ENCODE results near the gene MAT2A.
A peak's percentile ranks its signal among the peaks of the same experiment; 100 is the strongest.
"Not testable (repeated sequence)": the region's sequence is repeated elsewhere in the genome, so short reads cannot be mapped to it uniquely, and the experiment has no call there.

MAT2A gene

DNA sequence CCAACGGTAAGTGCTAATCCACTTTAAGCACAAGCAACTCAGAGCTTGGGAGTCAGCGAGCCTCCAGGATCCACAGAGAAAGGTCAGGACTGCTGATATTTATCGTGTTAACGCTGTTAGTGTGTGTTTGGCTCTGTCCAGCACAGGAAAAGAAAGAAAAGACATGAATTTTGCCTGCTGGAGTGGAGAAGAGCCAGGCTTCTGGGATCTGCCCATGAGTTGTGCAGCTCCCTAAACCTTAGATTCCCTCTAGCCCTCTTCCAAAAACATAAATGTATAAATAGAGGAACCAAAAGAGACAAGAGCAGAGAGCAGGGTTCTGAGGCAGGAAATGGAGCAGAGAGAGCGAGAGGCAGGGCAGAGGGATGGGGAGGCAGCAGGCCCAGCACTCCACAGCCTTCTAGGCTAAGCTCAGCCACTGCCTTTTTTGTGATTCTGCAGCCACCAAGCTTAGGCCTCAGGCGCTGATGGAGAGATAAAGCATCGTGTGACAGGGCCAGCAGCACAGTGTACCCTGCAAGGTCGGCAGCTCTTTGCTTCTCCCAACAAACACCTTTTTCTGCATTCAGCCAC is 14.5 kb upstream of the MAT2A start:
- DNase-seq = no peak

DNA sequence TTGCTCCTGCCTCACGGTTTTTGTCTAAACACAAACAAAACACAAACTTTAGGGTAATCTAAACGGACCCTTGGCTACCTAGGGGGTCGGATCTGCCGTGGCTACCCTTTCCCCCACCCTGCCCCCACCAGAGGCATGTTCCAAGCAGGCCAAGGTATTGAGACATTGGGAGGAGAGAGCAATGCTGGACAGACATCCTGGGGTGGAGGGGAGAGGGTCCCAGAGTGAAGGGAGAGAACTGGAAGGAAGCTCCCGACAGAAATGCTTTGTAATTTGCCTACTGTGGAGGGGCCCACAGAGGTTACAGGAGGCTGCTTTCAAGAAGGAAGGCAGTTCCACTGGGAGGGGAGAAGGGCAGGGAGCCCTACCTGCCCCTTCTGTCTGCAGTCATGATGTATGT is 13.9 kb upstream of the MAT2A start:
- DNase-seq = no peak

DNA sequence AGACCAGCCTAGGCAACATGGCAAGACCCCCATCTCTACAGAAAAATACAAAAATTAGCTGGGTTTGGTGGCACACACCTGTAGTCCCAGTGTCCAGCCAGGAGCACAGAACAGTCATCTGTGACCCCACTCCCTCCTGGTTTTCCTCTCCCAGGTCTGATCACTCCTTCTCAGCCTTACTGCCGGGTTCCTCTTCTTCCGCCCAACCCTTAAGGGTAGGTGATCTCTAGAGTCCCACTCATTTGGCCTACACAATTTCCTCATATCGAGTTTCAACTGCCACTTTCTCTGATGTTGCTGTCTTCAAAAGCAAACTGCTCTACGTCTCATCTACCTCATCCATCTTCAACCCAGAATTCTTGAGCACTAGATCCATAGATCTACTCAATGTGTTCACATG is 13.4 kb upstream of the MAT2A start:
- no peak for DNase-seq

DNA sequence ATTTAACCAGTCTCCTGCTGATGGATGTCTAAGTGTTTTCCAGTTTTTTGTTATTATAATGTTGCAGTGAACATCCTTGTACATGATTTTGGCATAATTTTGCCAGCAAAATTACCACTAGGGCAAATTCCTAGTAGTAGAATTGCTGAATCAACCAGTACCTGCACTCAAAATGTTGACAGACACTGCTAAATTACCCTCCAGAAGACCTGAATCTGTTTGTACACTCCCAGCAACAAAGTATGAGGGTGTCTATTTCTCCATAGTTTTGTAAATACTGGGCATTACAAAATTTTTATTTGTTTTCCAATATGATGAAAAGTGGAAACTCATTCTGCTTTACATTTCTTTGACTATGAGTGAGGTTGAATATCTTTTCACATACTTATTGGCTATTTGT is 11.2 kb upstream of the MAT2A start:
- DNase-seq = no peak

DNA sequence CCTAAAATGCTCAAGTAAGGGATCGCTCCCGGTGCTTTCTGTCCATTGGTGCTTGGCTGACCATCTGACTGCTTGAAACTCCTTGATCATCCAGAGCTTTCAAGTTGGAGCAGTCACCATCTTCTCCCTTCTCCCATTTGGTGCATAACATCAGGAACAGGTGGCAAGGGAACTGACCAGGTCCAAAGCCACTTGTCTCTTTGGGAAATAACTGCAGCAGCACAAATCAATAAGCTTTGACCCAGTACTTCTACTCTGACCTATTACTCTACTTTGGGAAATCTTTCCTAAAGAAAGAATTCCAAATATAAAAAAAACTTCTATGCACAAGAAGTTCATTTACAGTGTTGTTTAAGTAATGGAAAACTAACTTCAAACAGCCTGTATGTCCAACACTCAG is 10.6 kb upstream of the MAT2A start:
- DNase-seq = no peak

DNA sequence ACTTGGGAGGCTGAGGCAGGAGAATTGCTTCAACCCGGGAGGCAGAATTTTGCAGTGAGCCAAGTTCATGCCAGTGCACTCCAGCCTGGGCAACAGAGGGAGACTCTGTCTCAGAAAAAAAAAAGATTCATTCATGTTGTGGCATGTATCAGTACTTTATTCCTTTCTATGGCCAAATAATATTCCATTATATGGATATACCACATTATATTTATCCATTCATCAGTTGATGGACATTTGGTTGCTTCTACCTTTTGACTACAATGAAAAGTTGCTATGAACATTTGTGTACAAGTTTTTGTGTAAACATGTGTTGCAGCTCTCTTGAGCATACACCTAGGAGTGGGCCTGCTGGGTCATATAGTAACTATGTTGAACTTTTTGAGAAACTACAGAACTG is 9.2 kb upstream of the MAT2A start:
- no peak for DNase-seq

DNA sequence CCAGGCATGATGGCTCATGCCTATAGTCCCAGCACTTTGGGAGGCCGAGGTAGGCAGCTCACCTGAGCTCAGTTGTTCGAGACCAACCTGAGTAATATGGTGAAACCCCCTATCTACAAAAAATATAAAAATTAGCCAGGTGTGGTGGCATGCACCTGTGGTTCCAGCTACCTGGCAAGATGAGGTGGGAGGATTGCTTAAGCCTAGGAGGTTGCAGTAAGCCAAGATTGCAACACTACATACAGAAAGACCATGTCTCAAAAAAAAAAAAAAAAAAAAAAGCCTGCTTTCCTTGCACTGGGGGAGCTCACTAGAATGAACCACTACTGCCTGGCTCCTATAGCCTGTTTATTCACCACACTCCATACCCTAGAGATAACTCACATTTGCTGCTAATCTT is 7.4 kb upstream of the MAT2A start:
- DNase-seq = no peak

DNA sequence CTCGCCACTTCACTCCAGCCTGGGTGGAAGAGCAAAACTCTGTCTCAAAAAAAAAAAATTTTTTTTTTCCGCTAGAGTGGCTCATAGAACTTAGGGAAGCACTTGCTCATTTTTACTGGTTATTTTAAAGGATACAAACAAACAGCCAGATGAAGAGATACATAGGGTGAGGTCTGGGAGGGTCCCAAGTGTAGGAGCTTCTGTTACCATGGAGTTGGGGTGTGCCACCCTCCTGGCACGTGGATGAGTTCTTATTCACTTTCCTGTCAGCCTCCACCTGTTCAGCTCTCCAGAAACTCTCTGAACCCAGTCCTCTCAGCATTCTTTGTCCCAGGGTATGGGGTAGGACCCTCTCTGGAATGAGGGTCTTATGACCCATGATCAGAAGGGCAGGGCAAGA is 4.9 kb upstream of the MAT2A start:
- no peak for DNase-seq

DNA sequence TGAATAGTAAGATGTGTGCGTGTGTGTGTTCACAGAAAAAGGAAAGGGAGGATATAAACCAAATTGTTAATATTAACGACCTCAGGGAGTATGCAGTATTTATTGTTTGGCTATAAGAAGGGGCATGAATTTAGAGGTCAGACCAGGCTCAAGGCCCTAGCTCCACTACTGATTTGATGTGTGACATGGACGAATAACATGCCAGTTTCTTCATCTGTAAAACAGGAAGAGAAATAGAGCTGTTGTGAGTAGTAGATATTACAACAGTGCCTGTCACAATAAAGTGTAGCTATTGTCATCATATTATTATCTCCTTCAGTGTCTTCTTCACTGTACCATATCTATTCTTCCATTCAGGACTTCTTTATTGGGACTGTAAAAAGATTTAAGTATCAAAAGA is 4.1 kb upstream of the MAT2A start:
- DNase-seq = no peak

DNA sequence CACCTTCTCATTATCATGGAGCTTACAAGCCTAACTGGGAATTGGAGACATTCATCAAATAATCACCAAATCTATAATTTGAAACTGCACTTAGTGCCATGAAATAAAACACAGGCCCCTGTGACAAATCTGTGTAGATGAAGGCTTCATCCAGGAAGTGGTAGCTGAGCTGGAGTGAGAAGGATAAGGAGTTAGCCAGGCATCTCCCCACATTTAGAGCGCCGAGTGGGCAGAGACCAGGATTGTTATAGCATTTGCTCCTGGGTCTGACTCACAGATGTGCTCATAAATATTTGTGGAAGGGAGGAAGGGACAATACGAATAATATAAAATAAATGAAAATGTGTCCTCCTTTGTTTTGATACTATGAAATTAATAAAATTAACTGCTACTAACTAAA is 2.5 kb upstream of the MAT2A start:
- DNase-seq = no peak

DNA sequence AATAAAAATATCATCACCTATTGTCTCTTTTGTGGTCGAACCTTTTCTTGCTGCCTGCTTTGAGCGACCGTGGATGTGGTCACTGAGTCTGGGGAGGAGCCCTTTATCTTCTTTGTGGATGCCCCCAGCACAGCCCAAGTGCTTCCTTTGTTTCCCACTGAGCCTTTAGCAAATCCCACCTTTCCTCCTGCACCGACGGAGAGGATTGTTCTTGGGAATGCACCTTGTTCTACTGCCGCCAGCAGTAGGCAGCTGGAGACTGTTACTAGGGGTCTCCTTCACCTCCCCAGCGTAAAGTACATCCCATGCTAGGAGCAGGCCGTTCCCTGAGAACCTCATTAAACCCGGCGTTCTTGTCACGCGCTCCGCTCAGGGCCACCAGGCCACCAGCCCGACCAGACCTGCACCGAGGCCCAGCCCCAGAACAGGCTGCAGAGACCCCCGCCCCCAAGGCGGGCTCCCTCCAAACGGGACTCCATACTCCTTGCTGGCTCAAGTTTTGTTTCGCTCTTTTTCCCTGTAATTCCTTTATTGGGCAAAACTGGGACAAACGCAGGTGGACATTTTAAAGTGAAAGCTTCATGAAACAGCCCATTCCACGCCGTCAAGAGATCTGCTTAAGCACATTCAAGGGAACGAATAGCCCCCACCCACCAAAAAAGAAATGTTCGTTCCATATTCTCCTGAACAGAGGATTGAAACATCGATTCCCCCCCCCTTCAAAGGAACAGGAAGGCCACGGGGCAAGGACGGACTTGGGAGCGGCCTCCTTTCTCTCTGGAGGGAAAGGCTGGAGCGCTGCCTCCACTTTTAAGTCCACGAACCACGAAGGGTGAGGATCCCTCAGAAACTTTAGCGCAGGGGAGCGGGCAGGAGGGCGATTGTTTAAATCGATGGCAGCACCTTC is 1.1 kb upstream of the MAT2A start:
- DNase-seq = peak in 1 of 2 donors; percentile 14

DNA sequence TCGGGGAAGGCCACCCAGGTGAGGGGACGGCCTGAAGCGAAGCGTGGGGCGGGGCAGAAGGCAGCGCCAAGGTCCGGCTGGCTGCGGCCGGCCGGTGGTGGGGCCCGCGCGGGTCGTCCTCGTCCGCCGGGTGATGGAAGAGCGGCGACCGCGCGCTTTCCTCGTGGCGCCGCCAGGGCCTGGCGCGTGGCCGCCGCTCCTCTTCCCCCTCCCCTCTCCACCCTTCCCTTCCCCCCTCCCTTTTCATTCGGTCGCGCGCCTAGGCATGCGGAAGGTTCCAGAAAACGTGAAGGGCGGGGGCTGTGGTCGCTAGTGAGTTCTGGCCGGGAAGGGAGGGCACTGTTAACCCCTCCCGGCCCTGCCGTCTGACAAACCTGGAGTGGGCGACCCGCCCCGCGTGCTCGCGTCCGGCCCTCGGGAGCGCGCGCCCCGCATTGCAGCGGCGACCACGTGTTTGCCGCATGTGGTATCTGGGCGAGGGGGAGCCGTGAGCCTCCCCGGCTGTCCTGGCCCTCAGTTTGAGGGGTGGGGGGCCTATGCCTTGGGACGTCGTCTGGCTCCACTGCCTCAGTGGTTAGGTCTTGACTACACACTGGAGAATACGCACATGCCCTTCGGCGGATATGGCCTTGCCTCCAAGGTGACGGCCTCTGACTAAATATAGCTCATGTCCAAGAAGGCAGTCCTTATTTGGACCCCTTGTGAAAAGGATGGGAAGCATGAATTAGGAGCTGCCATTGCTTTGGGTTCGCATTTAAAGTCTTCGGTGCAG is 579 bp downstream of the MAT2A start:
- DNase-seq = peak; percentile 71 to 80

DNA sequence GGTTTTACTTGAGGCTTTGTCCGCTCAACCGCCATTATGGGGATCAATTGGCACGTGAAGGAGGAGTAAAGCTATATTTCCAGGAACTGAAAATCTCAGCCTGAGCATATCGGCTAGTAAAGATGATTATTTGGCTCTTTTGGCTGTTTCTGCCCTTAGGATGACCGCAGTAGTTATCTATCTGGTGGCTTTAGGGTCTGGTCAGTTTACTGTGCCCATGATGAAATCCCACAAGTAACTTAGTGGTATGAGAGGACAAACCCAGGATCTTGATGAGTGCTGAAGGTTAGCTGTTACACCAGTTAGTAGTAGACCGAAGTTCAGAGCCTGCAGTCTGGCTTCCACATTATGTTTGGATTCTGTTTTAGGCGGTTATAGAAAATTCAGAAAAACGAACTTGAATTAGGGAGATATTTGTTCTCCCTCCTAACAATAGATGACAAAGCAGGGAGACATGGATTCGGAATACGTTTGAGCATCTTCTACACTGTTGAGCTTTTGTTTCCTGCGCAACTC is 1.2 kb downstream of the MAT2A start:
- peak in 1 of 2 donors; percentile 30 for DNase-seq

DNA sequence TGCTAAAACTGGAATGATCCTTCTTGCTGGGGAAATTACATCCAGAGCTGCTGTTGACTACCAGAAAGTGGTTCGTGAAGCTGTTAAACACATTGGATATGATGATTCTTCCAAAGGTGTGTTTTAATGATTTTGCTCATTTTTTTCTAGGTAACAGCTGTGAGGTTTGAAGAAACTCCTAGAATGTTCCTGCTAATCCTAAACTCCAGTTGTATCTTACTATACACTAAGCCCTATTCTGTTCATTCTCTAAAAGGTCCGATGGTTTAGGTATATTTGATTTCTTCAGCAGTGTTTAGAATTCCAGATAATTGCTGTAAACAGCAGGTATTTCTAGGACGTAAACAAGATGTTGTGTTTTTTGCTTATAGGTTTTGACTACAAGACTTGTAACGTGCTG is 2.3 kb downstream of the MAT2A start:
- no peak for DNase-seq

DNA sequence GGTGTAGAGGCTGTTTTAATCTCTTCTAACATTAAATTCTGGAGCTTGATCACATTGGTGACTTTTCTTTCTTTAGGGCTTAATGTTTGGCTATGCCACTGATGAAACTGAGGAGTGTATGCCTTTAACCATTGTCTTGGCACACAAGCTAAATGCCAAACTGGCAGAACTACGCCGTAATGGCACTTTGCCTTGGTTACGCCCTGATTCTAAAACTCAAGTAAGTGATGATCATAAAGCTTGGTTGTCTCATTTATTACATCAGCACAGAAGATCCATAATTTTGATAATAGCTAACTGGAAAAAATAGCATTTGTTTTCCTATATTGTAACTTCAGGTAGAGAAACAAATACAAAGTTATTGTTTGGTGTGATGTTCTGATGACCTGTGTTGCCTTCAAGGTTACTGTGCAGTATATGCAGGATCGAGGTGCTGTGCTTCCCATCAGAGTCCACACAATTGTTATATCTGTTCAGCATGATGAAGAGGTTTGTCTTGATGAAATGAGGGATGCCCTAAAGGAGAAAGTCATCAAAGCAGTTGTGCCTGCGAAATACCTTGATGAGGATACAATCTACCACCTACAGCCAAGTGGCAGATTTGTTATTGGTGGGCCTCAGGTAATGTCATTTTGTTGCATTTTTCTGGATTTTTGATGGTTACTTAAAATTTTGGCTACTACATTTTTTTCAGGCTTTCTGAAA is 2.9 kb downstream of the MAT2A start:
- no peak for DNase-seq

DNA sequence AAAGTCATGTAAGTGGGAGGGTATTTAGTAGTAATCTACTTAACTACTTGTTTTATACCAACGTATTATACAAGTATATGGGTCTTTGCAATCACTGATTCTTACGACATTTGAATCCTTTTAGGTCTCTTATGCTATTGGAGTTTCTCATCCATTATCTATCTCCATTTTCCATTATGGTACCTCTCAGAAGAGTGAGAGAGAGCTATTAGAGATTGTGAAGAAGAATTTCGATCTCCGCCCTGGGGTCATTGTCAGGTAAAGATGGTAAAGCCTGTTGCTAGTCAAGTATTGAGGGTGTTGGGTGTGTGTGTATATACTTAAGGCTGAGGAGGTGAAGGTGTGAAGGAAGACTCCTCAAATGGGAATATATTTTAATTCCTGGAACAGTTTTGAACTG is 3.8 kb downstream of the MAT2A start:
- no peak for DNase-seq

DNA sequence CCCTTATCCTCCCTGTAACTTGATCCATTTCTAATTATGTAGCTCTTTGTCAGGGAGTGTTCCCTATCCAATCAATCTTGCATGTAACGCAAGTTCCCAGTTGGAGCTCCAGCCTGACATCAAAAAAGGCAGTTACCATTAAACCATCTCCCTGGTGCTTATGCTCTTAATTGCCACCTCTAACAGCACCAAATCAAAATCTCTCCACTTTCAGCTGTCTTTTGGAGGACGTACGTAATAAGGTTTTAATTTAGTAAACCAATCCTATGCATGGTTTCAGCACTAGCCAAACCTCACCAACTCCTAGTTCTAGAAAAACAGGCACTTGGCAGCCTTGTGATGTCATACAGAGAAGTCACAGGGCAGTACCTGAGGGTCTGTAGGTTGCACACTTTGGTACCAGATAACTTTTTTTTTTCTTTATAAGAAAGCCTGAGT is 5.3 kb downstream of the MAT2A start:
- DNase-seq = not testable (repeated sequence)

DNA sequence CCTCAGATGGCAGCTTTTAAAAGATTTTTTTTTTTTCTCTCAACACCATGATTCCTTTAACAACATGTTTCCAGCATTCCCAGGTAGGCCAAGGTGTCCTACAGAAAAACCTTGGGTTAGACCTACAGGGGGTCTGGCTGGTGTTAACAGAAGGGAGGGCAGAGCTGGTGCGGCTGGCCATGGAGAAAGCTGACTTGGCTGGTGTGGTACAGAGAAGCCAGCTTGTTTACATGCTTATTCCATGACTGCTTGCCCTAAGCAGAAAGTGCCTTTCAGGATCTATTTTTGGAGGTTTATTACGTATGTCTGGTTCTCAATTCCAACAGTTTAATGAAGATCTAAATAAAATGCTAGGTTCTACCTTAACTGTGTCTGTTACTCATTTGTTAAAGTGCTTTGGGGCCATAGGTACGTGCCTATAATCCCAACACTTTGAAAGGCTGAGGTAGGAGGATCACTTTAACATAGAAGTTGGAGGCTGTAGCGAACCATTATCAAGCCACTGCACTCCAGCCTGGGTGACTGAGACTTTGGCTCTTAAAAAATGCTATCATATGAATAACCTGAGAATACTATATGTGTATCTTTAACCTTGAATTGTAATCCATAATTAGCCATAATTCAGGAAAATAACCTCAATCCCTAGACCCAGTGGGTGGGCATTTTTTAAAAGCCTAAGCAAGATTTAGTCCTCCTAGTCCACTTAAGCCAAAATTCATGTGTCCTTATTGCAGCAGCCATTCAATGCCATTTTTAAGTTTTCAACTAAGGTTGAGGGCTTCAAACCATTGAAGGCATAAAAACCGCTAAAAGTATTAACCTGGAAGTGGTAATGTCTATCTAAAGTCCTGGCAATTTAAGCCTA is 6.2 kb downstream of the MAT2A start:
- not testable (repeated sequence) for DNase-seq

DNA sequence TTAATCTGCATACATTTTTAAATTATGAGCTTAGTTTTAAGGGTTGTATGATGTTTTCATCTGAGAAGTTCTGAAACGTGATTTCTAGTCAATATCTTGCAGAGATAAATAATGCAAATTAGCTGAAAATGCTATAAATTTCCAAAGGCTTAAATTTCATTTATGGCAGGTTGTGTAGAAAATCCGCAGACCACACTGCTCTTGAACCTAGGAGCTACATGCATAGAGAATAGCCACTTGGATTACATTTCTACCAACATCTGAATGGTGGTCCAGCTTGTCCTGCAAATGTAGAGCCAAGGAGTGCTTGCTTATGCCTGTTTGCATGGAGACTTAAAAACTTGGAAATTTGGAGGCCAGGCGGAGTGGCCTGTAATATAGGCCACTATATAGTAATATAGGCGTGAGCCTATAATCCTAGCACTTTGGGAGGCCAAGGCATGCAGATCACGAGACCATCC is 6.8 kb downstream of the MAT2A start:
- no peak for DNase-seq

DNA sequence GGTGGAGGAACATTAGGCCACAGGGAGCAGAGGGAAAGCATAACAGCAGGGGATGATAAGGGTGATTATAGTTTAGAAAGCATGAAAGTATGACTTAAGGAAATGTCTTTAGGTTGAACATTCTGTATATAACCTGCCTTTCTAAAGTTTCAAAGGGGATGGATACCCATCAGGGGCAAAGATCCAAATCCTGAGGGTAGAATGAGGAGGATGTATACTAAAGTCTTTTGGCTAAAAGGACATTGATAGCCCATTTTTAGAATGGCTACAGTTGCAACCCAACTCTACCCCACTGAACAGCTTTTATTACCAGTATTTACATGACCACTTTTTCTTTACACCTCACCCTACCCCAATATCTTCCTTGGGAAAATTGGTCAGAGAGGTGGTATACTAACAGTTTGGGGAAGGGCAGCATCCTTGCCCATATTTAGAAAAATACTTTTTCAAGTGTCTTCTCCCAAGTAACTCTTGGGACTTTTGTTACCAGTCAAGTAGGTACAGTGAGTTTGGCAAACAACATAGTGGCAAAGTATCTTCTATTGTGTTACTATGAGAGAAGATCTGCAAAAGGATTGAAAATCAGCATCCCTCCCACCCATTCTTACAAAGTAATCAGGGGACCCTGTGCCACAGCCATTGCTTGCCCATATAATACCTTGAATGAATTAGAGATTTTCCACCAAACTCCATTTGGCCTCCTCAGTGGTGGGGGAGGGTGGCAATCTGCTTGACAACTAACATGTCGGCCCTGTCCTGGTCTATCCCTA is 8.3 kb downstream of the MAT2A start:
- DNase-seq = no peak

Measured in CD4-positive, alpha-beta T cell treated with Interferon alpha-2 for 1 hour (primary cell).